GM21529 (cell line): Measurements from ENCODE around the gene PLAAT5.

Experiments
- ATAC-seq: cut with Tn5 transposase; IDR thresholded peaks from one replicate; pipeline ENCODE4 v1.9.1; 2021; ENCODE audit not compliant: unreplicated experiment

PLAAT5 gene

GRCh38 chr11:63516109-63516508 is 25.1 kb upstream of the PLAAT5 start:
- ATAC-seq: no peak

GRCh38 chr11:63512816-63513215 is 21.8 kb upstream of the PLAAT5 start:
- ATAC-seq: no peak

GRCh38 chr11:63511048-63511748 is 20.2 kb upstream of the PLAAT5 start:
- no peak for ATAC-seq

GRCh38 chr11:63510360-63511047 is 19.5 kb upstream of the PLAAT5 start:
- no peak for ATAC-seq

GRCh38 chr11:63508745-63509144 is 17.8 kb upstream of the PLAAT5 start:
- no peak for ATAC-seq

- no peak for ATAC-seq
These were observed 17.0 kb upstream of the PLAAT5 start for GRCh38 chr11:63508009-63508408.

- no peak for ATAC-seq
These were observed 16.5 kb upstream of the PLAAT5 start for GRCh38 chr11:63507511-63507910.

GRCh38 chr11:63506876-63507275 is 15.9 kb upstream of the PLAAT5 start:
- ATAC-seq: no peak

- ATAC-seq: no peak
These were observed 15.0 kb upstream of the PLAAT5 start, which contains the start of gene LGALS12 for GRCh38 chr11:63505857-63506528. Gene LGALS12, plus strand, starts transcription at chr11:63506084. Its CDS starts 375 bp downstream, at chr11:63506459.

GRCh38 chr11:63504933-63505586 is 14.1 kb upstream of the PLAAT5 start:
- no peak for ATAC-seq

- no peak for ATAC-seq
These were observed 13.1 kb upstream of the PLAAT5 start for GRCh38 chr11:63504054-63504453.

- ATAC-seq: no peak
These were observed 12.5 kb upstream of the PLAAT5 start for GRCh38 chr11:63503492-63503891.

- ATAC-seq: no peak
These were observed 11.4 kb upstream of the PLAAT5 start for GRCh38 chr11:63502252-63502820.

GRCh38 chr11:63501236-63501635 is 10.3 kb upstream of the PLAAT5 start:
- ATAC-seq: no peak

GRCh38 chr11:63499874-63500273 is 8.9 kb upstream of the PLAAT5 start:
- no peak for ATAC-seq

- ATAC-seq: no peak
These were observed 4.0 kb upstream of the PLAAT5 start for GRCh38 chr11:63494975-63495374.

GRCh38 chr11:63493127-63493526 is 2.2 kb upstream of the PLAAT5 start:
- no peak for ATAC-seq

GRCh38 chr11:63492441-63492840 is 1.5 kb upstream of the PLAAT5 start:
- ATAC-seq: no peak

- no peak for ATAC-seq
These were observed 837 bp upstream of the PLAAT5 start for GRCh38 chr11:63491636-63492372.

- ATAC-seq: no peak
These were observed 247 bp upstream of the PLAAT5 start for GRCh38 chr11:63491240-63491587.

- ATAC-seq: no peak
These were observed 1.1 kb downstream of the PLAAT5 start for GRCh38 chr11:63489879-63490278.
